ENCODE measurements around the gene CAPN13.

CAPN13 gene

DNA sequence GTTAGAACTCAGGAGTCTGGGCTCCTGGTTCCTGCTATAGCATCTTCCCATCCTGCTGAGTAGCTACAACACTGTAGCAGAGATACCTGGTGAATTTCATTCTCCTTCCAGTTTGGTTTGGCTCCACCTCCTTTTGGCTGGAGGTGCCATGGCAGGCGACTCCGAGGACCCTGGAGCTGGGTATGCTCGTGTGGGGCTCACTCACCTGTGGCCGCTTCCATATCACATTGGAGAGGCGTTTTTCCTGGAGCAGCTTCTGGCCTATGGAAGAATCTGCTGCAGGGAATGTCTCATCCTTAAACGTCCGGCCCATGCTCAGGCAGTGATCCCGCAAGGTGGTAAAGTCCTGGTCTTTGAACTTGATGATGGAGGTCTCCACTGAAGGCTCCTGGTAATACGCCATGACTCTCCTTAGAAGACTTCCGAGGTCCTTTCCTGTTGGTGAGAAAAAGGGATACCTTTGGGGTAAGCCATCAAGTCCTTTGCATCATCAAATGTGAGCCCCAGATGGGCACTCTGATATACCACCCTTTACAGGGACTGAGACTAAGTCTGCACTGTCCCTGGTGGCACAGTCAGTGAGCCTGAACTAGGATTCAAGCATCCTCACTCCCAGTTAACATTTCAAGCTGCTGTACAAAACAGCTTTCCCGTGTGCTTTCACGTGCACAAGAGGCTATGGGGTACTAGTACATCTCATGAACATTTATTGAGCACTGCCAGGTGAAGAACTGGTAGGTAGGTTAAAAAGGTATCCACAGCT, 20.1 kb downstream of the CAPN13 start:
- DNase-seq (ENCODE audit: low read depth in 2 of 2, low spot score in 1 of 2), result no peak

DNA sequence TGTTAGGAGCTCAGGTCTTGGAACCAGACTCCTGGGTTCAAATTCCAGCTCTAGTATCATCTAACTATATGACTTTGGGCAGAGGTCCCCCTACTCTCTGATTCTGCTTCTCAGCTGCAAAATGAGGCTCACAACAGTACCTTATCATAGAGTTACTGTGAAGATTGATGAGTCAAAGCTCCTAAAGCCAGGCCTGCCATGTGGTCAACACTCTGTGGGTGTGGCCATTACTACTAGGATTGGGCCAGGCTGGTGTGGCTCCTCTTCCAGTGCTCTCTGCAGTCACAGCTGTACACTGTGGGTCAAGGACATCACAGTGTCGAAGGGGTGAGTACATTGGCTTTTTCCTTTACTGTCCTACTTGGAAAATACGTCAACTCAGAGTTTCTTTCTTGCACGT, 22.6 kb downstream of the CAPN13 start:
- no peak for DNase-seq (ENCODE audit: low read depth in 2 of 2, low spot score in 1 of 2)

DNA sequence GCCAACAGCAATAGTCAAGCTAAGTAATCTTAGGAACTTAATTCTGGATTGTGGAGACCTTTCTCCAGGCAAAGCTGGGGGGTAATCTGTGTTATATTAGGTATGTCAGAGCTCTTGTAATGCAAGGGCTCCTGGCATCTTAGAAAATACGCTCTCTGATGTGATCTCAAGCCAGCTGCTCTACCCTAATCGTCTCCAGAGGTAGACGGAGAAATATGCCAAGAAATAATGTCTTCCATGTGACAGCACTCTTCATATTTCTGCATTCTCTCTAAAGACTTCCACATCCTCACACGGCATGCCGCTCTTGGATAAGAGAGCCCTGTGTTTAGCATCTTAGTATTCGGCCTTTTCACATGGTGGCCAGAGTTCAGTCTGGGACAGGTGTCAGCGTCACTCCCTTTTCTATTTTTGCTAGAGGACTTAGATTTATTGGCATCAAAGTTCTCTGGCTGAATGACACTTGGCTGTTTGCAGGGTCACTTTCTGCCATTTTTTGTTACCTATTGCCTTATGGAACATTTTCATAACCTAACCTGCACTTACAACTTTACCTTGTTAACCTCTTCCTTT, 25.2 kb downstream of the CAPN13 start:
- no peak for DNase-seq (ENCODE audit: low read depth in 2 of 2, low spot score in 1 of 2)

DNA sequence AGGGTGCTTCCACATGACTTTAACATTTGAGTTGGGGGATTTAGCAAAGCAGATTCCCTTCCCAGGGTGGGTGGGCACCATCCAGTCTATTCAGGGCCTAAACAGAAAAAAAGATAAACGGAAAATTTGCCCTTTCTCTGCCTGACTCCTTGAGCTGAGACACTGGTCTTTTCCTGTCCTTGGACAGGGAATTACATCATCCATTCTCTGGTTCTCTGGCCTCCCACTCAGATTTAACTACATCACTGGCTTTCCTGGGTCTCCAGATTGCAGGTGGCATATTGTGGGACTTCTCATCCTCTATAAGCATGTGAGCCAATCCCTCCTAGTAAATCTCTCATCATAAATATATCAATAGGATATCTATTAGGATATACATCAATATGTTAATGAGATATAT, 25.8 kb downstream of the CAPN13 start:
- no peak for DNase-seq (ENCODE audit: low read depth in 2 of 2, low spot score in 1 of 2)

DNA sequence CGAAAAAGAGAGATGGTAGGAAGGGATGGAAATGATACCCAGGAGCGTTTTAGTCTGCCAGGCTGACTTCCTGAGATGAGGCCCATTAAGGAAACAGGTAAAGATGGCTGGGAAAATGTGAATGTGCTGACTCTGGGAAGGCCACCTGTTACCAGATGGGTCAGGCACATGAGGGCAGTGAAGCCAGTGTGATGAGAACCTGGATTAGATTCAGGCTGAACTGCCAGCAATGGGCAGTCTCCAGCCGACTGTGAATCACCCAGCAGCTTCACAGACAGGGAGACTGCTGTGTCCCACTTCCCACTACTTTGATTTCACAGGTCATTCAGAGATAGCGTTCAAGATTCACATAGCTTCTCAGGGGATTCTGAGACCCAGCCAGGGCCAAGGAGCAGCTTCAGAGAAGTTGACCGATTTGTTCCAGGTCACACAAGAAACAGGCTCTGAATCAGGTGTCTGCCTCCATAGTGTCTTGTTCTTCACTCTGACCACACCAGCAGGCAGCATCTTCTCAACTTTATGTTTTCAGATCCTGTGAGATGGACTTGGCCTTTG, 26.4 kb downstream of the CAPN13 start:
- DNase-seq (ENCODE audit: low read depth in 2 of 2, low spot score in 1 of 2), result no peak

DNA sequence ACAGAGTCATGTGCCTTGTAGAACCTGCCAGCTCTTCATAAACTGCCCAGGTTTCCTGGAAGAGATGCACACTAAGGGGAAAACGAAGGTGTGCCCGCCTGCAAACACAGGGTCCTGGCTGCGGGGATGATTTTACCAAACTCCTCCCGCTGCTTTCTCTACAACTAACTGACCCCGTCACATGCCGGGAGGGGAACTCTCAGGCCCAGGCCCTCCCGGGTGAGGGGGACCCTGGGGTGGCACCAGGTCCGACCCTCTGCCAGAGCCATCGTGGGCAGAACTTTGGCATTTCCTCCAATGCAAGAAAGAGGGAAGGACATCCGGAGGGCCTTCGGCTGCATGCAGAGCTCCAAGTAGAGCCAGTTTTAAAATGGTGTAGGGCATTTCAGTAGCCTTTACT, 28.6 kb downstream of the CAPN13 start:
- no peak for DNase-seq (ENCODE audit: low read depth in 2 of 2, low spot score in 1 of 2)

DNA sequence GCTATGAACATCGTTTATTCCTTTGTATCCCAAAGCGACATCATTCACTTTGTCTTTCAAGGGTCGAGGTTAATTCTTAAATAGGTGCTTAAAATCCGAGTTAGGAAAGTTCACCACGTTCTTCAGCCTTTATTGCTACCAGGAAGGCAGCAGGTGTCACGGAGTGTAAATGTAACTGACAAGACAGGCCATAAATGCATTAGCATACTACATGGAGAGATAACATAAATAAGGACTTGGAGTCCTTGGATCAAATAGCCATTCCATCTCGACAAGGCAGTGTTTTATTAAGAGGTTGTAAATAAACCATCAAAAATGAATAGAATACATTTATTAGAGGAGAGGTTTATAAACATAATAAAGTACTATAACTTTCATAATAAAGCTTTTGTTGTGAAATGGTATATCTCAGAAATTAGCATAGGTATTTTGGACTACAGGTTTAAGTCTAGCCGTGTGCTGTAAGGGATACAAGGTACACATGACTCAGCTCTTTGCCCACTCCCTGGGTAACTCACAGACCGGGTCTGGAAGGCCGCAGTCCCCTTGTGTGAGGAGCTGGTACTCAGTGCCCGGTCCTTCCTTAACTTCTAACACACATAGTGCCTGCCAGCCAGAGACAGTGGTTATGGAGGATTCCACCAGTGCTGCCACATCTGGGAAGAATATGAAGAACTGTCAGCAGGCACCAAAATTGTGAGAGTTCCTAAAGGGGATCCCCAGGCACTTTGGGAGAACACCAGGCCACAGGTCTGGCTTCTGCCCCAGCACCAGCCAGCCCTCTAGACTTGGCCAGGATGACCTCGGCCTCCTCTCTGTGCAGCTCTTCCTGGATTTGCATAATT, 29.4 kb downstream of the CAPN13 start:
- DNase-seq (ENCODE audit: low read depth in 2 of 2, low spot score in 1 of 2), result no peak

DNA sequence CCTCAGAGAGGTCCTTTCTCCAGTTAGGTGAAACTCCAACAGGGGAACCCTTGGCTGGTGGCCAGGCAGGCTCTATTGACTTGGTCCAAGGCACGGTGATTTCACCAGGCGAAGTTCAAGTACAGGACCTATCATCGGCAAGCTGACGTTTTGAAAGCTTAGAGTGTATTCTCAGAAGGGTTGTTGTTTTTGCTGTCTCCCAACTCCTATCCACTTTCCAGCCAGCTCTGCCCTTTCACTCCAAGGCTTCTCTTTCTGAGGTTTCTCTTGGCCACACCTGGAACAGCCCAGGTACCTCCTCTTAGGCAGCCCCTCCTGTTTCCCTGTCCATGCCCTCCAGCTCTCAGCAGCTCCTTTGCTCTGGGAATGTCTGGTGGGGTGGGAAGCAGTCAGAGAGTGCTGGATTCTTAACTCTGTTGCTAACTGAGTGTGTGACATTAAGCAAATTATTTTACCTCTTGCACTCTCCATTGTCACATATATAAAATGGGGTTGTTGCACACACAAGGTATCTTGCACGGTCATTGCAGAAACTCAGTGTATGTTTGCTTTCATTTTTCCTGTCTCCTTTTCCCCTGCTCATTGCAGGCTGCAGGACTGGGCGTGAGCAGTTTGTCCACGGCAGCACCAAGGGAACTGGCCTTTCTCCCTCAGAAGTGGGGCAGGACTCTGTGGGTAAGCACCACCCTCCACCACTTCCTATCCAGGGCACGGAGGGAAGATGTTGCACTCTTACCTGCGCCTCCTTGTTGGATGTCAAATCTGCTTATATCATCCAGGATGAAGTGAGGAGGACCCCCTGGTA, 30.2 kb downstream of the CAPN13 start:
- DNase-seq (ENCODE audit: low read depth in 2 of 2, low spot score in 1 of 2), result no peak

DNA sequence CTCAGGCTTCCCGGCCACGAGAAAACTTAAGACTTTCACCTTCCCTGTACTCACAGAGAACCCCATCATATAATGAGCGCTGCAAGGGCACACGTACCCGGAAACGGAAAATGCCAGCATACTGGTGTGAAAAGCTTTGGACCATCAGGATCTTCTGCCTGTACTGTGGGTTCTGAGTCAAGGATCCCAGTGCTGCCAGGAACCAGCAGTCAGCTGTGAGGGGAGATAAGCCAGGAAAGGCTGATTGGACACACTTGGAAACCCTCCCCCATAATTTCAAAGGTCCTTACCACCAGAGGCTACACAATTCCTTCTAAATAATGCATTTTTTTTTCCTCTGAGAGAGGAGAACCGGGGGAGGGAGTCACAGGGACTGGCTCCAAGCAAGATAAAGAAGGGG, 31.4 kb downstream of the CAPN13 start:
- no peak for DNase-seq (ENCODE audit: low read depth in 2 of 2, low spot score in 1 of 2)

DNA sequence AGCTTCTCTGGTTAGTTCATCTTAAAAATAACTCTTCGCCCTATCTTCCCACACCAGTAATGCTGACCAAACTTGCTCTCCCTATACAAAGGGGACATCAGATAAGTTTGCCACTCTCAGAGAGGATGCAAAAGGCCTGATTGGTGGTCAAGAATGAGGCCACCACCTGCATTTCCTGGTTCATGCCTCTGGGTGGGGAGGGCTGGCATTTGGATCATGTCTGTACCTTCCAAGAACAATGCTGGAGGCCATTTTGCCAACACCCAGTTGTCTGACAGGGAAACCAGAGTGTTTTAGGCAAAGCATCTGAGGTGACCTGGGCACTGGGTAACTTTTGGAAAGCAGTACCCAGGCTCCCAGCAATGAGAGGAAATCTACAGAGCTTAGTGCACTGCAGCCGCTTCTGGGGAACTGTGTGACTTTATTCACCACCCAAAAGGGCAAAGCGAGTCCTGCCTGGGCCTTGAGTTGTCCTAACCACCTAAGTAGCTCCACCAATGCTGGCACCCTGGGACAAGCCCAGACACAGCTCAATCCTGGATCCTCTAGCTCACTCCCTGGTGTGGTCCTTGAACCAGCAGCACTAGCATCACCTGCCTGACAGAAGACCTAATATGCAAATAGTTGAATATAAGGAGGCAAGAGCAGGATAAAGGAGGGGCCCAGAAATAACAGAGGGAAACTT, 35.1 kb downstream of the CAPN13 start:
- no peak for DNase-seq (ENCODE audit: low read depth in 2 of 2, low spot score in 1 of 2)

DNA sequence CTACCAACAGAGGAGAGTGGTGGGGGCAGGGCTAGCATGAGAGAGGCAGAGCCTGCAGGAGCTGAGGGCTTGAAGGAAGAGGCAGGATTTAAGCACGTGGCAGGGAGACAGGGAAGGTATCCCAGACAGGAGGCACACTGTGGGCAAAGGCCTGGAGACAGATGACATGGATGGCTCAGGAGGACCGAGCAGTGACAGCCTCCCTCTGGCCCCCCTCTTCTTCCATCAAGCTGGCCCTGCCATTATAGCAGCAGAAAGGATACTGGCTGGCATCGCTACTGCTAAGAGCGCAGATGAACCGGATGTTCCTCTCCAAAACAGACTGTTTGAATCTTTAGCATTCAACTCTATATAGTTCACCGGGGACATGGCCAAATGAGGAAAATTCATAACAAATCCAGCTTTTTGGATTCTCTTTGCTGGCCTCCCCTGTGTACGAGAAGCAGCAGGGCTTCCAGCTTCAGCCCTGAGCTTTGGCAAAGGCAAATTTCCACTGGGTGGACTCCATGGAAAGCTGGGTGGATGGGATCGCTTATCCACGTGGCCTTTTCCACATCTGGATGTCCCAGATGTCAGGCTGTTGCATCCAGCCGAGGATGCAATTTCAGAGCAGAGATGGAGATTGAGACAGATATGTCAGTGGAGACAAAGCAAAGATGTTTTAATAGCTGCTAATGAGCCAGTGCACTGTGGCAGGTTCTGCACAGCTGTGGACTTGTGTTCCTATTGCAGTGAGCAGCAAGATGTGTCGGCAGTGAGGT, 36.2 kb downstream of the CAPN13 start:
- DNase-seq (ENCODE audit: low read depth in 2 of 2, low spot score in 1 of 2), result no peak

DNA sequence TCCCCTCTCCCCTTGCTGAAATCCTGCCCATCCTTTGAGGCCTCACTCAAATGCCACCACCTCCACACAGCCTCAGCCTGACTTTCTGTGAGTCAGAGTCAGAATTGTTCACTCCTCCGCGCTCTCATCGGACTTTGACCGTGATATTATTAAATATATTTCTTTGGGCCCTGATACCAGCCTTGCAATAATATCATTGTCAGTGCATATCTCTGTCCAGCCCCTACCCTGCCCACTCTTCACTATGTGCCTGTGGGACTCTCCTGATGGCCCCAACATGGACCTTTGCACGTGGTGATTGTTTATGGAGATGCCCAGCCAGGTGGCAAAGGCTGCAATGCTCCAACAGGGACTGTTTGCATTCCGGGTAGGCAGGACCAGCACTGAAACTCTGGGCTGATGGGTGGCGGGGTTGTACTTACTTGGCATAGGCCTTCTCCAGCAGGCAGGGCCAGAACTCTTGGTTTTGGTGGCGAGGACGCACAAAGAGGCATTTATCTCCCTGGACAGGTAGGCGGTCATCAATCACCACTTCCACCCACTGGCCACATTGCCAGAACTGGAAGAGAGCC, 37.3 kb downstream of the CAPN13 start:
- no peak for DNase-seq (ENCODE audit: low read depth in 2 of 2, low spot score in 1 of 2)

DNA sequence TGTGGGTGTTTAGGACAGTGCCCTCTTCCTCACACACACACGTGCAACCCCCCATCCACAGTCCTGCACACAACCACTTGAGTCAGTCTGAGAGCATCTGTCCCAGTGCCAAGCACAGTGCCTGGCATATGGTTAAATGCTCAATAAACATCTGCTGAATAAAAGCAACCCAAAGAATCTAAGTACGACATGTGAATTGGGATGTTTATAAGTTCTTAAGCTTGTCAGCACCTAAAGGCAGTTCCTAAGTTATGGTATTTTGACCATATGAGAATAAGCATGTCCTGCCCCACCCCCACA, 37.8 kb downstream of the CAPN13 start:
- DNase-seq (ENCODE audit: low read depth in 2 of 2, low spot score in 1 of 2), result no peak

DNA sequence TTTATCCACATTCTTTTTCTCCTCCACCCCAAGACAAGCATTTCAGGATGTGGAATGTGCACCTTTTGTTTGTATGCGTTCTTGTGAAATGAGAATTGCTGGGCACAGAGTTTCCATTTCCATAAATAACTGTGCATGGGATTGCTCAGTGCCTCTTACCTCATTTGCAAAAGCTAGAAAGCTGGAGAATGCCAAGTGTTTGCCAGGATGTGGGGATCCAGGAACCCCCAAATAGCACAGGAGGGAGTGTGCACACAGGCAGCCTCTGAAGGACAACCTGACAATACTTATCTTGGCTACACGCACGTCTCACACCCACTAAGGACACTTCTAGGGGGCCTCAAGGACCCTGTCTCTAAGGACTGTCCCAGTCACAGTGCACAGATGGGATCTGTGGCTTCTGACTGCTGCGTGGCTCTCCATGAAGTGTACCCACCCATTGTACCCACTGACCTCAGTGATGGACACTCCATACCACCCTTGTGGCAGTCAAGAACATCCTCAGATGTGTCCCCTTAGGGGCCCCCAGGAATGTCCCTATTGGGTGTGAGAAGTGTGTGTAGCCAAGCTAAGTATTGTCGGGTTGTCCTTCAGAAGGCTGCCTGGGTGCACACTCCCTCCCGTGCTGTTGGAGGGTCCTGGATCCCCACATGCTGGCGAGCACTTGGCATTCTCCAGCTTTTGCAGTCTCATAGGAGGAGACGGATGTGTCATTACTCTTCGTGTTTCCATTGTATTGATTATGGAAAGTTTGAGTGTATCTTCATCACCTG, 38.4 kb downstream of the CAPN13 start:
- no peak for DNase-seq (ENCODE audit: low read depth in 2 of 2, low spot score in 1 of 2)

DNA sequence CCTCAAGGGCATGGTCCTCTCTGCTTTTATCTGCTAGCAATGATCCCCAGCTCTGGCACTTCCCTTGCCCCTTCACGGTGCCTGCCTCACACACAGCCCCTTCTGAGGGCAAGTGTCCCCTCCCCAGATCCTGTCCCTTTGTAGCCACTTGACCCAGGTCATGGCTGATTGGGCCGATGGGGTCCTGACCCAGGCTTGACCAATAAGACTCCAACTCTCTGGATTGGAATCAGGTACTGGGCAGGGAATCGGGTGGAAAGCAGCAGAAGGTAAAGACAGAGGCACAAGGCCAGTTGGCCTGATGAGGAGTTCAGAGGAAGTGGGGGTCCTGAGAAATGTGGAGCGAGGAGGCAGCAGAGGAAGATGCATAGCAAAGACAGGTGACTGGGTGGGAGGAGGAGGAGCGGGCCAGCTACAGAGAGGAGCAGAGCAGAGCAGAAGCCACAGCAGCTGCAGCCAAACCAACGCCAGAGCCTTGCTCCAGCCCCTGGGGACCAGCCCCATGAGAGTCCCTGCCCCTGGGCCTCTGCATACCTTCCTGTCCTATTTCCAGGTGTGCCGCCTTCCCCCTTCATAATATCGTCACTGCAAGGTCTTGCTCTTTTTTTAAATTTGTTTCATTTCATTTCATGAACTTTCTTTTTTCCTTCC, 39.1 kb downstream of the CAPN13 start:
- DNase-seq (ENCODE audit: low read depth in 2 of 2, low spot score in 1 of 2), result no peak

DNA sequence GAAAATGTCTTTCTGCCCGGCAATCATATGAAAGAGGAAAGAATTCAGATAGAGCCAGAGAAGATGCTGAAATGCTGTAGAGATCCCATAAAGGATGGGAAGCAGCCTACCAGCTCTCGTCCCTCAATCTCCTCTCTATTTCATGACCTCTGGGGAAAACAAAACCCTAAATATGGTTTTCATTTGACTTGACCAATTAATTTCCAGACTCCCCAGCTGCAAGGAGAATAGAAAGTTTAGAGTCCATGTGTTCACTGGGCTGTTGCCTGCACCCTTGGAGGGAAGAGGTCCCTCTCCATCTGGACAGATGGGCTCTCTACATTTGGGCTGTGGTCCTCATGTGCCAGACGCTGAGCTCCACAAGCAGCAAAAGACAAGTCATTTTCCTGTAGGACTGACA, 40.6 kb downstream of the CAPN13 start:
- DNase-seq (ENCODE audit: low read depth in 2 of 2, low spot score in 1 of 2), result no peak

DNA sequence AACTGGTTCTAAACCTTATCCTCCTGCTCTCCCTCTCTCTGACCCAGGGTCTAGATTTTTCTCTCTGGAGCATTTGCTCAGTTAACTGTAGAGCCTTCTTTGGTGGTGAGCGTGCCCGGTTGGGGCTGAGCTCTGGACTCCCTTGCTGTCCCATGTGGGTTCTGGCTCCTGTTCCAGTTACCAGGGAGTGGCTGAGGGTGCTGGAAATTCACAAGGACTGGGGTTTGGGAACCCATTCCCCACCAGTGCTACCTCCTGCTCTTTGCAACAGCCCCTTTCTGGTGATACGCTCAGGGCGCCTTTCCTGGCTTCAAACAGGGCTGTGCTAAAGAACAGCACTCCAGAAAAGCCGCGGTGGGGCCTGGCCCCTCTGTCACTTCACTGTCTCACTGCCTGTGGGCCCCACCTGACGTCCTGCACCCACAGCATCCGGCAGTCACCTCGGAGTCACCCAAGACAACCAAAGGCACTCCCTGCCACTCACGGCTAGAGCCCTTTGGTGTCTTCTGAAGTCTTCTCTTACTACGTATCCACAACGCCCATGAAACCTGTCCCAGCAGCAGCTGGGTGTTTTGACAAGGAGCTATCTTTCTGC, 41.3 kb downstream of the CAPN13 start:
- no peak for DNase-seq (ENCODE audit: low read depth in 2 of 2, low spot score in 1 of 2)

DNA sequence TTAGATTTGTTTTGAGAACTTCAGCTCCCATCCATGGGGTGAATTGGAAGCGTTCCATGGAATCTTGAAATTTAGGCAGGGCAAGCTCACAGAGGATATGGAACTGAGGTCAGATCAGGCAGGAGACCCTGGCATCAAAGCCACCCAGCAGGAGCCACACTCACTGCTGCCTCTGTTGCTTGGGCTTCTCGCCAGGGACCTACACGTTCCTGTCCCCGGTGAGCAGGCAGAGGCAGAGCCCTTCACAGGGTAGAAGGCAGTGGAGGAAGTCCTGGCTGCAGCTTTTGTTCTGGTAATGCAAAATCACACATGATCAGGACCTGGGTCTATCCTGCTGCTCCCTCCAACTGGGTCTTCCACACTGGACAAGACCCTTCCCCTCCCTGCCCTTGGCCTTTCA, 42.1 kb downstream of the CAPN13 start:
- no peak for DNase-seq (ENCODE audit: low read depth in 2 of 2, low spot score in 1 of 2)

All from stimulated activated CD8-positive, alpha-beta memory T cell treated with anti-CD3 and anti-CD28 coated beads, Interleukin-4, amount 100 ng/mL, for 1 hour (primary cell).